Mesenchymal stem cell (in vitro differentiated cells and primary cell): ENCODE data around the gene MAPKAPK3.

Experiments
- DNase-seq: peaks from one replicate; pipeline ENCODE4 v3.0.0-alpha.2; 2013
- H2AFZ ChIP-seq: one replicate; pipeline ENCODE4 v1.6.1; 2013; ENCODE audit warnings: low read depth, mild to moderate bottlenecking, control low read depth, inconsistent platforms, low read length, moderate library complexity
- H2AK5ac ChIP-seq: 2 replicates; pipeline ENCODE4 v1.6.1; 2013; ENCODE audit warnings: low read length, moderate library complexity, mild to moderate bottlenecking, inconsistent platforms; ENCODE audit not compliant: severe bottlenecking
- H2BK120ac ChIP-seq: one replicate; pipeline ENCODE4 v1.6.1; 2013; ENCODE audit warnings: low read depth, mild to moderate bottlenecking, inconsistent platforms, low read length, moderate library complexity
- H2BK12ac ChIP-seq, 2 experiments: one replicate each; pipeline ENCODE4 v1.6.1; 2013; ENCODE audit warnings: inconsistent platforms in 2 of 2, low read length in 2 of 2, mild to moderate bottlenecking in 2 of 2, moderate library complexity in 2 of 2, control low read depth in 1 of 2
- H2BK15ac ChIP-seq: one replicate; pipeline ENCODE4 v1.6.1; 2013; ENCODE audit warnings: mild to moderate bottlenecking, low read depth, inconsistent platforms; ENCODE audit not compliant: poor library complexity, severe bottlenecking
- H2BK5ac ChIP-seq: 2 replicates; pipeline ENCODE4 v1.6.1; 2013; ENCODE audit warnings: low read depth, mild to moderate bottlenecking, low read length, control low read depth, inconsistent platforms; ENCODE audit not compliant: poor library complexity, severe bottlenecking
- H3K14ac ChIP-seq, 2 experiments: one replicate each; pipeline ENCODE4 v1.6.1; 2013; ENCODE audit warnings: inconsistent platforms in 2 of 2, low read length in 2 of 2, control low read depth in 1 of 2, mild to moderate bottlenecking in 1 of 2, moderate library complexity in 1 of 2
- H3K18ac ChIP-seq, 2 experiments: one replicate each; pipeline ENCODE4 v1.6.1; 2013; ENCODE audit warnings: inconsistent platforms in 2 of 2, low read length in 2 of 2, control low read depth in 1 of 2, low read depth in 1 of 2, mild to moderate bottlenecking in 1 of 2
- H3K23ac ChIP-seq, 2 experiments: one replicate each; pipeline ENCODE4 v1.6.1; 2013; ENCODE audit warnings: inconsistent platforms in 2 of 2, low read length in 2 of 2, mild to moderate bottlenecking in 2 of 2, moderate library complexity in 2 of 2, control low read depth in 1 of 2
- H3K27ac ChIP-seq: 2 replicates; pipeline ENCODE4 v1.5.1; 2013; ENCODE audit warnings: mild to moderate bottlenecking, moderate library complexity, low read length, control low read depth, inconsistent platforms; ENCODE audit not compliant: poor library complexity, severe bottlenecking
- H3K27me3 ChIP-seq, 2 experiments: 2 replicates each; pipeline versions ENCODE4 v1.6.1 to v1.7.0; 2013; ENCODE audit warnings: low read length in 2 of 2, mild to moderate bottlenecking in 2 of 2, moderate library complexity in 2 of 2, control low read depth in 1 of 2, inconsistent platforms in 1 of 2; ENCODE audit not compliant: control insufficient read depth in 1 of 2, insufficient read depth in 1 of 2
- H3K36me3 ChIP-seq, 2 experiments: 2 replicates each; pipeline versions ENCODE4 v1.6.1 to v1.7.0; 2013; ENCODE audit warnings: low read length in 2 of 2, control low read depth in 1 of 2, inconsistent platforms in 1 of 2, low read depth in 1 of 2, mild to moderate bottlenecking in 1 of 2; ENCODE audit not compliant: insufficient read depth in 2 of 2, control insufficient read depth in 1 of 2
- H3K4ac ChIP-seq, 2 experiments: one replicate each; pipeline ENCODE4 v1.6.1; 2013; ENCODE audit warnings: inconsistent platforms in 2 of 2, low read length in 2 of 2, mild to moderate bottlenecking in 2 of 2, moderate library complexity in 2 of 2, control low read depth in 1 of 2, low read depth in 1 of 2
- H3K4me1 ChIP-seq: 2 replicates; pipeline ENCODE4 v1.6.1; 2013; ENCODE audit warnings: low read depth, low read length, control low read depth; ENCODE audit not compliant: control insufficient read depth, insufficient read depth
- H3K4me2 ChIP-seq: 2 replicates; pipeline ENCODE4 v1.6.1; 2013; ENCODE audit warnings: low read length, mild to moderate bottlenecking, inconsistent platforms; ENCODE audit not compliant: poor library complexity, severe bottlenecking
- H3K4me3 ChIP-seq, 2 experiments: 2 replicates each; pipeline versions ENCODE4 v1.5.1 to v1.7.0; 2013; ENCODE audit warnings: low read length in 2 of 2, mild to moderate bottlenecking in 2 of 2, control low read depth in 1 of 2, low read depth in 1 of 2; ENCODE audit not compliant: insufficient read depth in 1 of 2
- H3K79me1 ChIP-seq: replicated peaks from 2 replicates; pipeline ENCODE4 v1.6.1; 2013; ENCODE audit warnings: mild to moderate bottlenecking, control low read depth, low read length, inconsistent platforms; ENCODE audit not compliant: poor library complexity, severe bottlenecking
- H3K9ac ChIP-seq: 2 replicates; pipeline ENCODE4 v1.7.0; 2013; ENCODE audit warnings: mild to moderate bottlenecking, low read length, moderate library complexity
- H3K9me3 ChIP-seq: 2 replicates; pipeline ENCODE4 v1.7.0; 2013; ENCODE audit warnings: mild to moderate bottlenecking, low read length; ENCODE audit not compliant: control insufficient read depth
- H4K8ac ChIP-seq: one replicate; pipeline ENCODE4 v1.6.1; 2013; ENCODE audit warnings: inconsistent platforms, mild to moderate bottlenecking, low read length, moderate library complexity
- H4K91ac ChIP-seq: one replicate; pipeline ENCODE4 v1.6.1; 2013; ENCODE audit warnings: mild to moderate bottlenecking, low read length, inconsistent platforms
- WGBS: methylation state at CpG from one replicate; pipeline ENCODE4 v1.1.7; 2013; ENCODE audit warnings: mixed read lengths; 5-methylcytosine and 5-hydroxymethylcytosine counted together

Gene MAPKAPK3

GRCh38 chr3:50635066-50635465, 18.1 kb downstream of the MAPKAPK3 start:
- DNase-seq: no peak
- H3K27me3 ChIP-seq: no peaks in the 10 kb centered on the region
- no peaks in the 10 kb centered on the region for H3K9me3 ChIP-seq
- peaks cover 0 to 7% of the 10 kb centered on the region in 2 experiments for H3K36me3 ChIP-seq
- no peak overlapping the region for H3K23ac ChIP-seq
- no peak overlapping the region for H2BK15ac ChIP-seq
- H2BK12ac ChIP-seq: no peak overlapping the region
- H2BK5ac ChIP-seq: no peak overlapping the region
- H2AFZ ChIP-seq: no peak overlapping the region
- no peak overlapping the region for H4K8ac ChIP-seq
- no peak overlapping the region for H4K91ac ChIP-seq
- H3K79me1 ChIP-seq: peaks cover 42% of the 10 kb centered on the region
- H3K4me3 ChIP-seq: no peak overlapping the region
- no peak overlapping the region for H3K9ac ChIP-seq
- no peak overlapping the region for H3K4ac ChIP-seq
- no peak overlapping the region for H3K27ac ChIP-seq
- H2BK120ac ChIP-seq: no peak overlapping the region
- H3K4me1 ChIP-seq: peaks cover 31% of the 10 kb centered on the region
- H3K14ac ChIP-seq: no peak overlapping the region
- no peak overlapping the region for H2AK5ac ChIP-seq
- H3K4me2 ChIP-seq: no peak overlapping the region
- H3K18ac ChIP-seq: no peak overlapping the region

GRCh38 chr3:50637011-50637410, 20.1 kb downstream of the MAPKAPK3 start:
- H3K4ac ChIP-seq: no peak overlapping the region
- H3K18ac ChIP-seq: no peak overlapping the region
- no peak overlapping the region for H3K4me3 ChIP-seq
- H3K36me3 ChIP-seq: peaks cover 16 to 26% of the 10 kb centered on the region in 2 experiments
- DNase-seq: no peak
- H3K9me3 ChIP-seq: no peaks in the 10 kb centered on the region
- H3K14ac ChIP-seq: no peak overlapping the region
- H2AFZ ChIP-seq: no peak overlapping the region
- no peak overlapping the region for H2BK120ac ChIP-seq
- no peak overlapping the region for H3K23ac ChIP-seq
- no peak overlapping the region for H2BK15ac ChIP-seq
- no peak overlapping the region for H3K9ac ChIP-seq
- no peaks in the 10 kb centered on the region for H3K27me3 ChIP-seq
- H3K4me1 ChIP-seq: peaks cover 17% of the 10 kb centered on the region
- no peak overlapping the region for H2AK5ac ChIP-seq
- no peak overlapping the region for H4K91ac ChIP-seq
- H2BK12ac ChIP-seq: no peak overlapping the region
- H3K27ac ChIP-seq: no peak overlapping the region
- no peak overlapping the region for H4K8ac ChIP-seq
- no peak overlapping the region for H3K4me2 ChIP-seq
- 81% methylated on average over 4 of the region's 4 CpGs for WGBS
- H3K79me1 ChIP-seq: peaks cover 41% of the 10 kb centered on the region
- no peak overlapping the region for H2BK5ac ChIP-seq

DNA sequence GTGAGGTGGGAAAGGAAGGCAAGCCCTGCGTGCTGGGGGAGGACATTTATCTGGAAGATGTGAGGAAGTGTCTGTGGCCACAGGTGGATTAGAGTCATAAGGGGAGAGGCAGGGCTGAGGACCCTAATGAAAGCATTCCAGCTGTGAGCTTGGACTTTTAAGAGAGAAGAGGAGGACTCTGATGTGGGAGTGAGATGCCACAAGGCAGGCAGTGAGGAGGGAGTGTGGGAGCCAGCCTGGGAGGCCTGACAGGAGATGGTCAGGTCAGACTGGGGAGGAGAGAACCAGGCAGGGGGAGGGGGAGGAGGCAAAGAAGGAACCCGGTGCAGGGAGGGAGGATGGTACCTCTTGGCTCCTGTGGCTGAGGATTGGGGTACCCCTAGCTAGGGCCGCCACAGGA, 21.0 kb downstream of the MAPKAPK3 start:
- Histone ChIP-seq H3K4me3 (no peak overlapping the region), H3K9me3 (no peaks in the 10 kb centered on the region), H3K27me3 (no peaks in the 10 kb centered on the region), H4K91ac (no peak overlapping the region), H3K18ac (no peak overlapping the region), H2AFZ (no peak overlapping the region), H2BK5ac (no peak overlapping the region), H2BK15ac (no peak overlapping the region), H4K8ac (no peak overlapping the region), H3K79me1 (peaks cover 36% of the 10 kb centered on the region), H2AK5ac (no peak overlapping the region), H2BK120ac (no peak overlapping the region), H3K4me1 (peaks cover 17% of the 10 kb centered on the region), H3K36me3 (peaks cover 19 to 34% of the 10 kb centered on the region in 2 experiments), H3K4ac (no peak overlapping the region), H3K27ac (no peak overlapping the region), H3K9ac (peak overlapping the region; percentile 70), H2BK12ac (no peak overlapping the region), H3K4me2 (no peak overlapping the region), H3K23ac (no peak overlapping the region), H3K14ac (no peak overlapping the region)
- 84% methylated on average over 3 of the region's 3 CpGs for WGBS
- no peak for DNase-seq

DNA sequence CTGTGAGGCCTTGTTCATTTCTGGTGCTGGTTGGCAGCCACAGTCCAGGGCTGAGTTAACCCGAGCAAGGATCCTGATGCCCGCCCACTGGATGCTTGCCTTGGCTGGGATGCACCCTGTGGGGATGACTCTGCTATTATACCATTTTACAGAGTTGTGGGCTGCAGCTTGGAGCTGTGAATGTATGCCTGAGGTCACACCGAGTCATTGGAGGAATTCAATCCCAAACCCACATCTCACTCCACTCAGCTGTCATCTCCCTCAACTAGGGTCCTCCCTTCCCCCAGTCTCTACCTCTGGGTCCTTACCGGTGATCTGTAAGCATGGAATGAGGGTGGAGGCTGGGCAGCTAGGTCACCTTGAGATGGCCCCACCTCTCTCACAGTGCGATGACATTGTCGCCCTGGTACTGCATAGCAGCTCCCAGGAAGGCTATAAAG, 22.1 kb downstream of the MAPKAPK3 start:
- Histone ChIP-seq H3K9me3 (no peaks in the 10 kb centered on the region), H3K27ac (no peak overlapping the region), H3K4me1 (peaks cover 17% of the 10 kb centered on the region), H3K4me2 (no peak overlapping the region), H3K27me3 (no peaks in the 10 kb centered on the region), H3K4me3 (no peak overlapping the region), H3K18ac (no peak overlapping the region), H2AK5ac (no peak overlapping the region), H2BK15ac (no peak overlapping the region), H3K23ac (no peak overlapping the region), H3K4ac (no peak overlapping the region), H2BK5ac (no peak overlapping the region), H3K14ac (no peak overlapping the region), H2AFZ (no peak overlapping the region), H3K79me1 (peaks cover 30% of the 10 kb centered on the region), H3K9ac (peak overlapping the region; percentile 70), H2BK120ac (no peak overlapping the region), H2BK12ac (no peak overlapping the region), H4K91ac (no peak overlapping the region), H3K36me3 (peaks cover 29 to 45% of the 10 kb centered on the region in 2 experiments), H4K8ac (no peak overlapping the region)
- WGBS: 86% methylated on average over 5 of the region's 6 CpGs
- no peak for DNase-seq
